GM12801 (cell line): ENCODE measurements around the gene C2CD2.

ENCODE experiments used
- TF ChIP-seq, protein P1 (sequence below): IDR thresholded peaks from one replicate; pipeline ENCODE4 v1.5.1; 2011; ENCODE audit warnings: control low read depth; ENCODE audit not compliant: insufficient read length; ENCODE audit errors: extremely low read depth

Gene C2CD2

GRCh38 chr21:41926807-41927171 is 27.0 kb downstream of the C2CD2 start:
- TF ChIP-seq, protein P1, sequence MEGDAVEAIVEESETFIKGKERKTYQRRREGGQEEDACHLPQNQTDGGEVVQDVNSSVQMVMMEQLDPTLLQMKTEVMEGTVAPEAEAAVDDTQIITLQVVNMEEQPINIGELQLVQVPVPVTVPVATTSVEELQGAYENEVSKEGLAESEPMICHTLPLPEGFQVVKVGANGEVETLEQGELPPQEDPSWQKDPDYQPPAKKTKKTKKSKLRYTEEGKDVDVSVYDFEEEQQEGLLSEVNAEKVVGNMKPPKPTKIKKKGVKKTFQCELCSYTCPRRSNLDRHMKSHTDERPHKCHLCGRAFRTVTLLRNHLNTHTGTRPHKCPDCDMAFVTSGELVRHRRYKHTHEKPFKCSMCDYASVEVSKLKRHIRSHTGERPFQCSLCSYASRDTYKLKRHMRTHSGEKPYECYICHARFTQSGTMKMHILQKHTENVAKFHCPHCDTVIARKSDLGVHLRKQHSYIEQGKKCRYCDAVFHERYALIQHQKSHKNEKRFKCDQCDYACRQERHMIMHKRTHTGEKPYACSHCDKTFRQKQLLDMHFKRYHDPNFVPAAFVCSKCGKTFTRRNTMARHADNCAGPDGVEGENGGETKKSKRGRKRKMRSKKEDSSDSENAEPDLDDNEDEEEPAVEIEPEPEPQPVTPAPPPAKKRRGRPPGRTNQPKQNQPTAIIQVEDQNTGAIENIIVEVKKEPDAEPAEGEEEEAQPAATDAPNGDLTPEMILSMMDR: no peak

DNA sequence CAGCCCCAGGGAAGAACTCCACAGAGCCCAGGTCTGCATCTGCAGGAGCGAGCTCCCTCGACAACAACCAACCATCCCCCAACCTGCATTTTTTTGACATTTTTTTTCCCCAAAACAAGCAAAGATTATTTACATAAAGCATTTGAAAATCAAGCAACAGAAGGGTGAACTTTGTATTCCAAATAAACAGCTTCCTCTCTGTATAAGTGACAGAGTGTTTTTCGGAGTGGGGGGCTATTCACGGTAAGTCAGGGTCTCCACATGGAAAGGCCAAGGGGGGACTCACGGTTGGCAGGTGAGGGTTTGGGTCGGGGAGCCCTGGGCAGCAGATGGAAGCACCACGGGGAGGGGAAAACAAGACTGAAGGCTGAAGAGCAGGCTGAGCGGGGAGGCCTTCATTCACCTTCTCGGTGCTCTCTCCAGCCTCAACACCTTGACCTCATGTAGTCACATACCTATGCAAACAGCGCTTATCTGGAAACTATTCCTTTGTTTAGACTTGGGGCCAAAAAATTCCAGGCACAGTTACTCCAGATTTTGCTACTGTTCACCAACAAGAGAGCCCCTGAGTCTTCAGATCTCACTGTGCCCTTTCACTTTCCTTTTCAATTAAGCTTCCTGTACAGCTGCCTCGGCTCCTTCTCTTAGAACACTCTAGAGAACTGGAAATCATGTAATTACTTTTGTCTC is 27.6 kb downstream of the C2CD2 start:
- TF ChIP-seq, protein P1: no peak

DNA sequence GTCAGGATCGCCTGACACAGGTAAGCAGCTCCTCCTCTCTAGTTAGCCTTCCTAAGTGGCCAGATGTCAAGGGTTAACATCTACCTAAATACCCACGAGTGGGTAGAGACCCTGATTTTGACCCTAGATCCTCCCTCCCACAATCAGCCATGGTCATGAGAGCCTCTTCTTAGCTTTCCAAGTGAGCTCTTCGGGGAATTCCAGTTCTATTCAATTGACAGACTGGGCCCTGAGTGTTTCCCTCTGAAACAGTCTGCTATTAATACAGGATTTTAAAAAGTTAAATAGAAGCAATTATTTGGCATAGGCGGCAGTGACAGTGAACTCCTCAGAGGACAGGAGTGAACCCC is 28.1 kb downstream of the C2CD2 start:
- TF ChIP-seq, protein P1: no peak

- TF ChIP-seq, protein P1: no peak
These were observed 29.5 kb downstream of the C2CD2 start for GRCh38 chr21:41924368-41924754.

GRCh38 chr21:41923631-41924367 is 30.0 kb downstream of the C2CD2 start:
- TF ChIP-seq, protein P1: no peak

DNA sequence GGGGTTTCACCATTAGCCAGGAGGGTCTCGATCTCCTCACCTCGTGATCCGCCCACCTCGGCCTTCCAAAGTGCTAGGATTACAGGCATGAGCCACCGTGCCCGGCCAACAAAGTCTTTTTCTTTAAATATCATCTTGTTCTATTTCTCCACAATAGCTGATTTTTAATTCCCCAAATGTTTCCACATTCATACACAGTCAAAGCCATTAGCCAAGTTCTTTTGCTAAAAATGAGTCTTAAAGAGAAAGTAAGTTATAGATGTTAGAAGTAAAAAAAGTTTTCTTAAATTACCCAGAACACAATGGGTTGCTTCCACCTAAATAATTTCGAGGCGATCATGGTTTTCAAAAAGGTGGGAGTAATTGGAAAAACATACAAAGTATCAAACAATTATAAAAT is 30.6 kb downstream of the C2CD2 start:
- TF ChIP-seq, protein P1: no peak

GRCh38 chr21:41921021-41921420 is 32.8 kb downstream of the C2CD2 start:
- TF ChIP-seq, protein P1: no peak
